ENCODE measurements around the gene MIOS.

MIOS gene

GRCh38 chr7:7613210-7613609 is 46.5 kb downstream of the MIOS start:
- H3K79me2 ChIP-seq (ENCODE audit: low read length) = no peaks in the 10 kb centered on the region
- no peaks in the 10 kb centered on the region for H3K27me3 ChIP-seq (replicated peaks; ENCODE audit: insufficient read depth, low read length)
- H3K4me3 ChIP-seq (ENCODE audit: low read length) = no peak overlapping the region
- no peak overlapping the region for H2AFZ ChIP-seq (ENCODE audit: low read length)
- no peak overlapping the region for H3K4me2 ChIP-seq (ENCODE audit: low read depth, low read length)
- no peaks in the 10 kb centered on the region for H3F3A ChIP-seq (ENCODE audit: insufficient read depth, low read length)
- no peak for DNase-seq
- no peaks in the 10 kb centered on the region for H3K4me1 ChIP-seq (ENCODE audit: low read length)
- H4K20me1 ChIP-seq (ENCODE audit: insufficient read depth, low read length) = no peaks in the 10 kb centered on the region
- H3K27ac ChIP-seq (ENCODE audit: low read length) = no peak overlapping the region
- TF ChIP-seq CTCF (IDR thresholded peaks at IDR 0.05; ENCODE audit: low read length) = no peak
- no peak for TF ChIP-seq EZH2phosphoT487 (IDR thresholded peaks at IDR 0.05; ENCODE audit: low read length)
- TF ChIP-seq EZH2 (optimal IDR thresholded peaks at IDR 0.05; ENCODE audit: low read depth, low read length) = no peak
- no peaks in the 10 kb centered on the region for H3K36me3 ChIP-seq (replicated peaks; ENCODE audit: insufficient read depth, low read length)
- H3K9me3 ChIP-seq (replicated peaks; ENCODE audit: insufficient read depth, low read length) = no peaks in the 10 kb centered on the region
- no peak overlapping the region for H3K9ac ChIP-seq (ENCODE audit: low read length)
- H3K9me2 ChIP-seq (replicated peaks; ENCODE audit: insufficient read depth, low read length) = no peaks in the 10 kb centered on the region

- DNase-seq = no peak
- no peak overlapping the region for H2AFZ ChIP-seq (ENCODE audit: low read length)
- H3K79me2 ChIP-seq (ENCODE audit: low read length) = no peaks in the 10 kb centered on the region
- H3K4me1 ChIP-seq (ENCODE audit: low read length) = no peaks in the 10 kb centered on the region
- H3K4me2 ChIP-seq (ENCODE audit: low read depth, low read length) = no peak overlapping the region
- H3K9ac ChIP-seq (ENCODE audit: low read length) = no peak overlapping the region
- H3K27me3 ChIP-seq (replicated peaks; ENCODE audit: insufficient read depth, low read length) = no peaks in the 10 kb centered on the region
- H4K20me1 ChIP-seq (ENCODE audit: insufficient read depth, low read length) = no peaks in the 10 kb centered on the region
- no peaks in the 10 kb centered on the region for H3K9me2 ChIP-seq (replicated peaks; ENCODE audit: insufficient read depth, low read length)
- no peaks in the 10 kb centered on the region for H3K36me3 ChIP-seq (replicated peaks; ENCODE audit: insufficient read depth, low read length)
- TF ChIP-seq EZH2phosphoT487 (IDR thresholded peaks at IDR 0.05; ENCODE audit: low read length) = no peak
- no peak for TF ChIP-seq EZH2 (optimal IDR thresholded peaks at IDR 0.05; ENCODE audit: low read depth, low read length)
- TF ChIP-seq CTCF (IDR thresholded peaks at IDR 0.05; ENCODE audit: low read length) = no peak
- H3K4me3 ChIP-seq (ENCODE audit: low read length) = no peak overlapping the region
- no peaks in the 10 kb centered on the region for H3F3A ChIP-seq (ENCODE audit: insufficient read depth, low read length)
- H3K27ac ChIP-seq (ENCODE audit: low read length) = no peak overlapping the region
- H3K9me3 ChIP-seq (replicated peaks; ENCODE audit: insufficient read depth, low read length) = no peaks in the 10 kb centered on the region
Observed at GRCh38 chr7:7614018-7614741, 47.5 kb downstream of the MIOS start.

- H3K79me2 ChIP-seq (ENCODE audit: low read length) = no peaks in the 10 kb centered on the region
- H3K9me2 ChIP-seq (replicated peaks; ENCODE audit: insufficient read depth, low read length) = no peaks in the 10 kb centered on the region
- H3K4me3 ChIP-seq (ENCODE audit: low read length) = no peak overlapping the region
- H3K9ac ChIP-seq (ENCODE audit: low read length) = no peak overlapping the region
- H3K27me3 ChIP-seq (replicated peaks; ENCODE audit: insufficient read depth, low read length) = no peaks in the 10 kb centered on the region
- no peak for TF ChIP-seq EZH2phosphoT487 (IDR thresholded peaks at IDR 0.05; ENCODE audit: low read length)
- no peak for TF ChIP-seq EZH2 (optimal IDR thresholded peaks at IDR 0.05; ENCODE audit: low read depth, low read length)
- no peak for TF ChIP-seq CTCF (IDR thresholded peaks at IDR 0.05; ENCODE audit: low read length)
- H4K20me1 ChIP-seq (ENCODE audit: insufficient read depth, low read length) = no peaks in the 10 kb centered on the region
- H3K27ac ChIP-seq (ENCODE audit: low read length) = no peak overlapping the region
- H3K36me3 ChIP-seq (replicated peaks; ENCODE audit: insufficient read depth, low read length) = no peaks in the 10 kb centered on the region
- H3K9me3 ChIP-seq (replicated peaks; ENCODE audit: insufficient read depth, low read length) = no peaks in the 10 kb centered on the region
- H3K4me1 ChIP-seq (ENCODE audit: low read length) = no peaks in the 10 kb centered on the region
- no peak overlapping the region for H3K4me2 ChIP-seq (ENCODE audit: low read depth, low read length)
- no peak overlapping the region for H2AFZ ChIP-seq (ENCODE audit: low read length)
- no peak for DNase-seq
- no peaks in the 10 kb centered on the region for H3F3A ChIP-seq (ENCODE audit: insufficient read depth, low read length)
Observed at GRCh38 chr7:7617550-7617949, 50.9 kb downstream of the MIOS start.

Measured in MM.1S (cell line).